Measurements from ENCODE around the gene RALGPS1.

GRCh38 chr9:127195976-127196825 lies 281.6 kb downstream of the RALGPS1 start:
- no peak for TF ChIP-seq CTCF (conservative IDR thresholded peaks at IDR 0.05 in 1 of 2, IDR thresholded peaks at IDR 0.05 in 1 of 2; ENCODE audit: low read depth in 1 of 2, low read length in 2 of 2)
- TF ChIP-seq EZH2 (IDR thresholded peaks at IDR 0.05; ENCODE audit: low read length, missing control alignments): no peak

Data from fibroblast of lung (primary cell).